SK-MEL-5 (cell line): ENCODE measurements around the gene AARS2. TPM values are rescaled to one million over a fixed set of nuclear protein-coding genes. Genes with fewer than 3 reads are reported as not detected.
"Not testable (repeated sequence)": the region's sequence is repeated elsewhere in the genome, so short reads cannot be mapped to it uniquely, and the experiment has no call there.

Experiments used
- DNase-seq: peaks from one replicate; pipeline ENCODE4 v3.0.0-alpha.2; 2016; ENCODE audit warnings: low read depth, low spot score
- in situ Hi-C: cut with HindIII; loops from 2 replicates; pipeline ENCODE4 v1.10.0; 2016; ENCODE audit warnings: low sequenced_read_pairs, high pct_unique_total_duplicates, low pct_unique_long_range_greater_than_20kb
- total RNA-seq: library from RNA; depleted of rRNA; stranded (reverse); fragments of >200 nt; shearing (Covaris generic); gene quantifications from 2 replicates; pipeline ENCODE4 v1.2.3, GENCODE V29; 2014

AARS2 gene
- total RNA-seq, 1 experiment from 2014 or later = 21.7 TPM

DNA sequence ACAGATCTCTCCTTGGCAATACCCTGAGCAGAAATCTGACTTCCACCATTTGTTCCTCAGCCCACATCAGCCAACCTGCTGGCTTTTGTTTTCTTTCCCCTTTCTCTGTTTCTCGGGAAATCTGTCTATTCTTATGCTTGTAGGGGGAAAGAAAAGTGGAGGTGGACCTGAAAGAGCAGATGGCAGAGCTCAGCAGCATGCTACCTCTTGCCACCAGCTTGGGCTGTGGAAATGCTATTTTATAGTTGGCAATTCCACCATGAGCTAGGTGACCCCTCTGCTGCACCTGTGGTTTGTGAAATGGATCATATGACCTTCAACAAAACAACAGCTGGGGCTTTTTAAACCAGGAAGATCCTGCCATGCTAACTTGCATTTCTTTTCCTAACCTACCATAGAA, 22.5 kb upstream of the AARS2 start:
- no peak for DNase-seq
- in situ Hi-C loops = no loop called here

DNA sequence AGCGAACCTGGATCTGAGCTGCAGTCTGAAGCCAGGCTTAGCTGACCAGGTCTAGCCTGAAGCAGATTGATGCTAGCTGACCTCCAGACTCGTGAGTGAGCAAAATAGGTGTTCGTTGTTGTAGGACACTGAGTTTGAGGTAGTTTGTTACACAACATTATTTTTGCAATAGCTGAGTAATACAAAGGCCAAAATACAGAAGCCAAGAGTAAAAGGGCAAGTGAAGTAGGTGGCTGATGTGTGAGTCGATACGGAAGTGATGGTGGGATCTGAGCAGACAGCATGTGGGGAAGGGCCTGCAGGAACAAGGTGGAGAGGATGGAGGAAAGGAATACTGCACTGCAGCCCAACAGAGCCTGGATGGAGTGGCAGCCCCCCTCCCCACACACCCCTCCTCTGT, 20.8 kb upstream of the AARS2 start:
- DNase-seq = no peak
- in situ Hi-C loops = no loop called here

GRCh38 chr6:44333273-44333919, 20.2 kb upstream of the AARS2 start:
- no peak for DNase-seq
- in situ Hi-C loops = no loop called here

- in situ Hi-C loops = no loop called here
- peak; percentile 52 for DNase-seq
These were observed 19.4 kb upstream of the AARS2 start for GRCh38 chr6:44332585-44332984.

GRCh38 chr6:44329858-44330257, 16.7 kb upstream of the AARS2 start:
- DNase-seq = no peak
- in situ Hi-C loops = no loop called here

DNA sequence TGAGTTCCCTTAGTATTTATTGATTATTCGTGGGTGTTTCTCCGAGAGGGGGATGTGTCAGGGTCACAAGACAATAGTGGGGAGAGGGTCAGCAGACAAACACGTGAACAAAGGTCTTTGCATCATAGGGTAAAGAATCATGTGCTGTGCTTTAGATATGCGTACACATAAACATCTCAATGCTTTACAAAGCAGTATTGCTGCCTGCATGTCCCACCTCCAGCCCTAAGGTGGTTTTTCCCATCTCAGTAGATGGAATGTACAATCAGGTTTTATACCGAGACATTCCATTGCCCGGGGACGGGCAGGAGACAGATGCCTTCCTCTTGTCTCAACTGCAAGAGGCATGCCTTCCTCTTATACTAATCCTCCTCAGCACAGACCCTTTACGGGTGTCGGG, 15.1 kb upstream of the AARS2 start:
- in situ Hi-C loops, DNase-seq: not testable (repeated sequence)

GRCh38 chr6:44327760-44328159, 14.6 kb upstream of the AARS2 start:
- no peak for DNase-seq
- in situ Hi-C loops = no loop called here

- in situ Hi-C loops = no loop called here
- DNase-seq = peak; percentile 71
These were observed 13.9 kb upstream of the AARS2 start for GRCh38 chr6:44327096-44327495.

DNA sequence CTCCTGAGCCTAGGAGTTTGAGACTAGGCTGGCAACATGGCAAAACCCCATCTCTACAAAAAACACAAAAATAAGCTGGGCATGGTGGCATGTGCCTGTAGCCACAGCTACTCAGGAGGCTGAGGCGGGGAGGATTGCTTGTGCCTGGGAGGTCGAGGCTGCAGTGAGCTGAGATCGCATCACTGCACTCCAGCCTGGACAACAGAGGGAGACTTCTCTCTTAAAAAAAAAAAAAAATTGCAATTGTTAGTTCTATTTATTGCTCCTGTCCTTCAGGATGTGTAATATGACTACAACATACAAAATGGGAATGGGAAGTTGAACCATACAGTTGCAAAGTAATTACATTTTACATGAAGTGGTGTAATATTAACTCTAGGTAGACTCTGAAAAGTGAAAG, 8.1 kb upstream of the AARS2 start:
- in situ Hi-C loops = no loop called here
- no peak for DNase-seq

DNA sequence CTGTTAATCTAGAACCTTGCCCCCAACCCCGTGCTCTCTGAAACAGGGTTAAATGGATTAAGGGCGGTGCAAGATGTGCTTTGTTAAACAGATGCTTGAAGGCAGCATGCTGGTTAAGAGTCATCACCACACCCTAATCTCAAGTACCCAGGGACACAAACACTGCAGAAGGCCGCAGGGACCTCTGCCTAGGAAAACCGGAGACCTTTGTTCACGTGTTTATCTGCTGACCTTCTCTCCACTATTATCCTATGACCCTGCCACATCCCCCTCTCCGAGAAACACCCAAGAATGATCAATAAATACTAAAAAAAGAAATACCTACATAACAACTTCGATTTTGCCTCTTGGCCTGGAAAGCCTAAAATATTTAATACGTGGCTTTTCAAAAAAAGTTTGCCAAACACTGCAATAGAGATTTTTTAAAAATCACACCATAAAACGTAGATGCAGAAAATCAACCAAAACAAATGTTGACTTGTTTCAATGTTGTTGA, 4.0 kb upstream of the AARS2 start:
- DNase-seq, in situ Hi-C loops: not testable (repeated sequence)

- in situ Hi-C loops = no loop called here
- no peak for DNase-seq
These were observed 3.3 kb upstream of the AARS2 start for GRCh38 chr6:44316481-44316880.

DNA sequence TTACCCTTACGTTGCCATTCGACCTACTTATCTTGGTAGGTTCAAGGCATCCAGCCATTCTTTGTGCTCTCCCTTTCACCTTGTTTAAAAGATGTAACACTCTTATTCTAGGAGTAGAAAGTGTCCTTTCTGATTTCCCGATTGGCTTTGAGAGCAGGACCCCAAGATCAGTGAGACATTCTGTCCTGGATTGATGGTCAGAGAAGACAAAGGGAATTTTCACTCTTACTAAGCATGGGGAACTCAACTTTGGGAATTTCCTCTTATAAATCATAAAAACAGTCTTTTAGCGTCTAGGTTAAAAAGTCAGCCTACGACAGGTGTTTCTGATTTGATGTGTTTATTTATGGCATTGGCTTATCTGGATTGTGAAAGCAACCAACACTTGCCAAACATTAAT, 2.8 kb upstream of the AARS2 start:
- in situ Hi-C loops = no loop called here
- no peak for DNase-seq

DNA sequence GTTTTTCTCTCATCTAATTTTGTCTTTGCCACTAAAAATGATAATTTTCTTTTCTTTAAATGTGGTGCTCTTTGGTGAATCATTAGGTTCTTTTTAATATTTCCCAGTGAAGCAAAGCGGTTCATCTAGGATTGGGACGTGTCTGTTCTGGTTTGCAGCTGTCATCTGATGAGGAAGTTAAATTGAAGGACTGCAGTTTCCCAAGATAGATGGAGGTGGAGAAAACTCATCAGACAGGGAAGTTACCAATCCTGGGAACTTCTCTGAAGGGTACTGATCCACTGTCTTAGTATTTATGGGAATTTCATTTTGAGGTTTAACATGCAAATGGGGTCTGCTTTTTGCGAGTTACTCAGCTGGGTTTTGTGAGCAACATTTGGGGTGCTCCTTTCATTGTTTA, 2.4 kb upstream of the AARS2 start:
- DNase-seq = no peak
- in situ Hi-C loops = no loop called here

DNA sequence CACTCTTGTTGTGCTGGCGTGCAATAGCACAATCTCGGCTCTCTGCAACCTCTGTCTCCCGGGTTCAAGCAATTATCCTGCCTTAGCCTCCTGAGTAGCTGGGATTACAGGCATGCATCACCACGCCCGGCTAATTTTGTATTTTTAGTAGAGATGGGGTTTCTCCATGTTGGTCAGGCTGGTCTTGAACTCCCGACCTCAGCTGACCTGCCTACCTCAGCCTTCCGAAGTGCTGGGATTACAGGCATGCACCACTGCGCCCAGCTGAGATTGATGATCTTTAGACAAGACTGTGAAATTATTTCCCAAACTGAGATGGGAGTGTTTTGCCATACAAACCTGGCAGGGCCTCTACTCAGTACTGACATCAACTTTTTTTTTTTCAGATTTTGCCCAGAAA, 1.5 kb upstream of the AARS2 start:
- DNase-seq, in situ Hi-C loops: not testable (repeated sequence)

GRCh38 chr6:44311767-44312166, 1.4 kb downstream of the AARS2 start:
- in situ Hi-C loops = no loop called here
- no peak for DNase-seq

DNA sequence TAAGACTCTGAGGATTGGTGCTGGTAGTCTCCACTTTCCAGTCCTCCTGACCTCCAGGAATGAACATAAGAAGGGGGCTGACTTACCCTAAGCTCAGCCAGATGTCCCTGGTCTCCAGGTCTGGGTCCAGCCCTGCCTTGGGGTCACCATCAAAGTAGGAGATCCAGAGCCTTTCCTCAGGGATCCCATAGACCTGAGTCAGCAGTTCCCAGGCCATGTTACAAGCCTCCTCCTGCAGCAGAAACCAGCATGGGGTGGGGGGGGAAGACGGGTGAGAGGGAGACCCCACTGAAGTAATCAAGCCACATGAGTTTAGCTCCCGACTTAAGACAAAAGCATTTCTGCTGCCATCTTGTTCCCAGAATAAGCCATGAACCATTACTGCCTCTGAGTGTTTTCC, 1.8 kb downstream of the AARS2 start:
- no peak for DNase-seq
- in situ Hi-C loops = no loop called here

- DNase-seq = no peak
- in situ Hi-C loops = no loop called here
These were observed 2.9 kb downstream of the AARS2 start for GRCh38 chr6:44310241-44310640.

DNA sequence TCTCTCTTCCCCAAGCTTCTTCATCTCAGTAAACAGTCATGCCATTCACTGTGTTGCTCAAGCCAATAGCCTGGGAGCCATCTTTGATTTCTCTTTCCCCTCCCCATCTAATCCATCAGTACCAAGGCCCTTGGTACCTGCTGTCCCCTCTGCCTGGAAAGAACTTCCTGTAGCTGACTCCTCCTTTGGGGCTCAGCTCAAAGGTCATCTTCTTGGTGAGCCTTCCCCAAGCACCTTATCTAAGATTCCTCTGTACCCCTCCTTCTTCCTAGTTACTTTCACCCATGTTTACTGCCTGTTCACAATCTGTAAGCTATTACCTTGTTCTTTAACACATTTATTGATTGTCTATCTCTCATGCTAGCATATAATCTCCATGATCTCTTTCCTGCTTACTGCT, 3.5 kb downstream of the AARS2 start:
- no peak for DNase-seq
- in situ Hi-C loops = no loop called here

GRCh38 chr6:44309092-44309491, 4.1 kb downstream of the AARS2 start:
- DNase-seq = no peak

DNA sequence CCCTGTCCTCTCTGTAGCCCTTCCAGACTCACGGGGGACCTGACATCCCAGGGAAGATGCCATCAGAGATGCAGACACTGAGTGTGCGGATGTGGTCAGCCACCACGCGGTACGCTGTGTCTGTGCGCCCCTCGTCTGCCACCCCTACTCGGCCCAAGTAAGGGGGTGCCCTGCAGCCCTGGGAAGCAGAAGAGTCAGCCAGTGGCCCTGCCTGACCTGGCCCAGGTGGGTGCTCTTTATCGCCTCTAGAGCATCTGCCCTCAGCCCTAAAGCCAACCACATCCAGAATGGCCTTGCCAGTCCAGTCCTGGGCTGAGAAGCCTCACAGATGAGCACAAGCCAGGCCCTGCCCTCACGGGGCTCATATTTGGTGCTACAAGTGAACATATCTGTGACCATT, 5.9 kb downstream of the AARS2 start:
- in situ Hi-C loops = no loop called here
- DNase-seq = no peak

More at GRCh38 chr6:44309092-44309491, 4.1 kb downstream of the AARS2 start:
- in situ Hi-C loops = no loop called here
